HepG2 (cell line): ENCODE results near the gene TUBG1. TPM values are rescaled to one million over a fixed set of nuclear protein-coding genes. Genes with fewer than 3 reads are reported as not detected.

Source experiments
- ATAC-seq: fragments of 200-7000 bp; cut with Tn5 transposase; 3 replicates; pipeline ENCODE4 v1.9.1; 2020; ENCODE audit warnings: mild to moderate bottlenecking, moderate library complexity
- BruUV-seq: library from RNA; stranded (reverse); fragments of 400-500 nt; replicated peaks from 2 replicates; lab custom pipeline; 2021; lab: Mats Ljungman, UMichigan
- CTCF ChIA-PET: fragments of 300-600 bp; formaldehyde crosslinking; extraction: SDS; loops from one replicate; lab custom pipeline; 2021; ENCODE audit warnings: low total read pairs, inconsistent platforms, low intra/inter-chr PET ratio; lab: Yijun Ruan, JAX
- POLR2A ChIA-PET: fragments of 350-600 bp; sonication (Branson Sonifier 250); formaldehyde crosslinking; loops from one replicate; lab custom pipeline; 2020; ENCODE audit warnings: antibody characterized with exemption, inconsistent platforms; lab: Yijun Ruan, JAX
- DNase-seq: peaks from one replicate; pipeline ENCODE4 v3.0.0-alpha.2; 2015; ENCODE audit warnings: low spot score
- FAIRE-seq: peaks from 3 replicates; lab custom pipeline; 2011; peaks lifted over from hg19 to GRCh38; lab: Jason Lieb, UNC
- H2AFZ ChIP-seq: one replicate; pipeline ENCODE4 v1.6.1; 2011; ENCODE audit warnings: low read length, inconsistent platforms
- H3K27ac ChIP-seq: fragments of 300-600 bp; 3 replicates; pipeline ENCODE4 v1.8.0; 2011; ENCODE audit warnings: mixed run types, mild to moderate bottlenecking, mixed read lengths, low read length, inconsistent platforms; ENCODE audit not compliant: insufficient read depth; ENCODE audit errors: extremely low read length
- H3K27me3 ChIP-seq, 2 experiments: fragments of 200-600 bp in 1 of 2; 2 replicates in 1 of 2; 3 replicates in 1 of 2; pipeline versions ENCODE4 v1.6.0 to v1.8.0; 2011; ENCODE audit warnings: low read length in 2 of 2, mild to moderate bottlenecking in 2 of 2, moderate library complexity in 2 of 2, inconsistent platforms in 1 of 2; ENCODE audit not compliant: insufficient read depth in 2 of 2, control insufficient read depth in 1 of 2
- H3K36me3 ChIP-seq, 2 experiments: fragments of 200-600 bp in 1 of 2; replicated peaks in 1 of 2; 2 replicates in 1 of 2; 3 replicates in 1 of 2; pipeline versions ENCODE4 v1.5.1 to v1.8.0; 2011; ENCODE audit warnings: low read length in 2 of 2, inconsistent platforms in 1 of 2; ENCODE audit not compliant: insufficient read depth in 2 of 2, control insufficient read depth in 1 of 2
- H3K4me1 ChIP-seq: 2 replicates; pipeline ENCODE4 v1.5.1; 2012; ENCODE audit warnings: low read length, inconsistent platforms; ENCODE audit not compliant: insufficient read depth
- H3K4me2 ChIP-seq: 2 replicates; pipeline ENCODE4 v1.6.0; 2011; ENCODE audit warnings: low read depth, low read length, inconsistent platforms
- H3K4me3 ChIP-seq, 3 experiments: fragments of 200-600 bp in 1 of 3; sonication (generic), shearing (Covaris generic) in 1 of 3; replicated peaks in 1 of 3; 2 replicates each; pipeline ENCODE4 v1.5.1; 2011 to 2016; ENCODE audit warnings: low read length in 3 of 3, inconsistent platforms in 2 of 3, low read depth in 2 of 3, mild to moderate bottlenecking in 2 of 3, control low read depth in 1 of 3, mixed read lengths in 1 of 3; ENCODE audit not compliant: insufficient read depth in 1 of 3
- H3K79me2 ChIP-seq: one replicate; pipeline ENCODE4 v1.6.1; 2011; ENCODE audit warnings: low read length, inconsistent platforms; ENCODE audit not compliant: insufficient read depth
- H3K9ac ChIP-seq: 2 replicates; pipeline ENCODE4 v1.6.0; 2011; ENCODE audit warnings: mild to moderate bottlenecking, low read depth, low read length, inconsistent platforms; ENCODE audit not compliant: insufficient read depth
- H3K9me3 ChIP-seq: 2 replicates; pipeline ENCODE4 v1.5.1; 2012; ENCODE audit warnings: mild to moderate bottlenecking, low read length
- H4K20me1 ChIP-seq: 2 replicates; pipeline ENCODE4 v1.6.0; 2011; ENCODE audit warnings: inconsistent platforms, mild to moderate bottlenecking, low read length, moderate library complexity; ENCODE audit not compliant: insufficient read depth
- ARID4A ChIP-seq: sonication (generic); formaldehyde crosslinking; IDR thresholded peaks from 2 replicates; pipeline ENCODE4 v1.5.0; 2020; ENCODE audit warnings: mild to moderate bottlenecking, missing genetic modification reagents, borderline replicate concordance
- CBX5 ChIP-seq: sonication (generic); formaldehyde crosslinking; IDR thresholded peaks from 2 replicates; pipeline ENCODE4 v1.4.0; 2020; ENCODE audit warnings: missing genetic modification reagents, borderline replicate concordance
- CHD4 ChIP-seq: fragments of 200-600 bp; sonication (generic); IDR thresholded peaks from 2 replicates; pipeline ENCODE4 v1.7.0; 2017; ENCODE audit warnings: mild to moderate bottlenecking, low read length, borderline replicate concordance
- ETV6 ChIP-seq: sonication (generic); formaldehyde crosslinking; conservative IDR thresholded peaks from 2 replicates; pipeline ENCODE4 v1.4.0; 2020; ENCODE audit warnings: missing genetic modification reagents
- GABPB1 ChIP-seq: IDR thresholded peaks from 2 replicates; pipeline ENCODE4 v1.6.1; 2016; ENCODE audit warnings: mild to moderate bottlenecking, missing genetic modification reagents, moderate library complexity, missing compliant biosample characterization
- HMGA1 ChIP-seq: sonication (generic); formaldehyde crosslinking; conservative IDR thresholded peaks from 2 replicates; pipeline ENCODE4 v1.4.0; 2020; ENCODE audit warnings: missing genetic modification reagents
- NFE2L2 ChIP-seq: fragments of 150-350 bp; IDR thresholded peaks from 2 replicates; pipeline ENCODE4 v1.6.1; 2014; ENCODE audit warnings: low read length
- NRL ChIP-seq: sonication (generic); formaldehyde crosslinking; IDR thresholded peaks from 2 replicates; pipeline ENCODE4 v1.5.0; 2020; ENCODE audit warnings: missing genetic modification reagents, mild to moderate bottlenecking, moderate library complexity, borderline replicate concordance
- SNRNP70 ChIP-seq: fragments of 200-400 bp; formaldehyde crosslinking; IDR thresholded peaks from 2 replicates; pipeline ENCODE4 v1.6.1; 2017; ENCODE audit warnings: mild to moderate bottlenecking, low read depth, low read length, moderate library complexity
- SUZ12 ChIP-seq: fragments of 150-350 bp; IDR thresholded peaks from 2 replicates; pipeline ENCODE4 v1.6.1; 2014; ENCODE audit warnings: low read depth, low read length
- ZNF414 ChIP-seq: sonication (generic); formaldehyde crosslinking; IDR thresholded peaks from 2 replicates; pipeline ENCODE4 v1.5.0; 2020; ENCODE audit warnings: missing genetic modification reagents
- ZNF75D ChIP-seq: sonication (generic); formaldehyde crosslinking; IDR thresholded peaks from 2 replicates; pipeline ENCODE4 v1.8.1; 2023; ENCODE audit warnings: missing genetic modification reagents, mild to moderate bottlenecking, borderline replicate concordance
- WGBS: methylation state at CpG from one replicate; pipeline ENCODE4 v1.1.6; 2017; ENCODE audit warnings: low lambda C conversion rate; 5-methylcytosine and 5-hydroxymethylcytosine counted together
- in situ Hi-C: cut with HindIII; loops from 2 replicates; pipeline ENCODE4 v1.10.0; 2017; ENCODE audit warnings: low pct_unique_long_range_greater_than_20kb; ENCODE audit not compliant: extremely low pct_ligation_motif_present
- intact Hi-C: fragments of 100-400 bp; cut with micrococcal nuclease; formaldehyde crosslinking; loops from one replicate; pipeline ENCODE4 v1.10.0; 2022; ENCODE audit not compliant: unreplicated experiment
- polyA plus RNA-seq, 8 experiments: library from polyadenylated mRNA; depleted of rRNA in 3 of 8; stranded (reverse) in 7 of 8; unstranded in 1 of 8; fragments of >200 nt; fragmentation: Illumina TruSeq in 4 of 8; extraction: Trizol in 4 of 8; gene quantifications; 2 replicates each; pipeline versions ENCODE4 v1.2.1 to v1.2.3, GENCODE V29; 2011 to 2016; ENCODE audit warnings: low read depth in 4 of 8, missing spikeins in 1 of 8, mixed read lengths in 1 of 8; ENCODE audit not compliant: insufficient read depth in 1 of 8
- total RNA-seq, 5 experiments: library from RNA; depleted of rRNA; stranded (reverse); fragments of >200 nt; fragmentation: Illumina TruSeq; extraction: Trizol; gene quantifications; 2 replicates each; pipeline ENCODE4 v1.2.3, GENCODE V29; 2016; ENCODE audit warnings: low read depth in 1 of 5
- TF ChIP-seq, protein P1 (sequence below): sonication (generic); formaldehyde crosslinking; IDR thresholded peaks from 2 replicates; pipeline ENCODE4 v1.4.0; 2020; ENCODE audit warnings: missing genetic modification reagents
- TF ChIP-seq, protein P2 (sequence below): sonication (generic); formaldehyde crosslinking; IDR thresholded peaks from 2 replicates; pipeline ENCODE4 v1.4.0; 2020; ENCODE audit warnings: missing genetic modification reagents

The TUBG1 gene
- total and polyA plus RNA-seq, 2 of the 13 experiments (the other 11 are each of a cell fraction or from before 2014, with no cell fraction given), result 74.1 to 137 TPM

GRCh38 chr17:42608305-42609181, 940 bp upstream of the TUBG1 start:
- Histone ChIP-seq H3K9ac (peak overlapping the region; percentile 94), H3K9me3 (no peaks in the 10 kb centered on the region), H2AFZ (no peak overlapping the region), H3K4me2 (peak overlapping the region; percentile 91), H3K36me3 (peaks cover 16 to 20% of the 10 kb centered on the region in 2 experiments), H3K79me2 (peaks cover 59% of the 10 kb centered on the region), H3K27ac (peak overlapping the region; percentile 67), H4K20me1 (peaks cover 8% of the 10 kb centered on the region; the same call in 1 of the 2 replicates), H3K27me3 (no peaks in the 10 kb centered on the region; a peak in 1 of 5 replicates), H3K4me1 (peaks cover 60% of the 10 kb centered on the region), H3K4me3 (peak overlapping the region; percentile 74 to 94 (median 91))
- ChIA-PET POLR2A (interaction anchor here (0.8 to 4.0 kb wide), 43 partner anchors 8 to 525 kb away, joined by 3 to 60 read pairs (median 7); partner anchors contain the start of genes BECN1, CCR10, CNTD1 and CNTNAP1), CTCF (interaction anchor here (1.4 kb wide), 1 partner anchor 10 kb away, joined by 6 read pairs; no protein-coding TSS in a partner anchor)
- peak; percentile 71 for ATAC-seq
- no peak for DNase-seq
- TSS peak; percentile 61 for BruUV-seq
- in situ Hi-C loops (no loop called here), intact Hi-C loops (loop anchor here (2.0 kb wide), 1 partner anchor 70 kb away; no protein-coding TSS in a partner anchor)
- WGBS, result 2% methylated on average over 29 of the region's 30 CpGs
- FAIRE-seq, result no peak
- TF ChIP-seq GABPB1 (CRISPR knock-in tag), result no peak
- no peak for TF ChIP-seq NRL
- TF ChIP-seq, protein P1, sequence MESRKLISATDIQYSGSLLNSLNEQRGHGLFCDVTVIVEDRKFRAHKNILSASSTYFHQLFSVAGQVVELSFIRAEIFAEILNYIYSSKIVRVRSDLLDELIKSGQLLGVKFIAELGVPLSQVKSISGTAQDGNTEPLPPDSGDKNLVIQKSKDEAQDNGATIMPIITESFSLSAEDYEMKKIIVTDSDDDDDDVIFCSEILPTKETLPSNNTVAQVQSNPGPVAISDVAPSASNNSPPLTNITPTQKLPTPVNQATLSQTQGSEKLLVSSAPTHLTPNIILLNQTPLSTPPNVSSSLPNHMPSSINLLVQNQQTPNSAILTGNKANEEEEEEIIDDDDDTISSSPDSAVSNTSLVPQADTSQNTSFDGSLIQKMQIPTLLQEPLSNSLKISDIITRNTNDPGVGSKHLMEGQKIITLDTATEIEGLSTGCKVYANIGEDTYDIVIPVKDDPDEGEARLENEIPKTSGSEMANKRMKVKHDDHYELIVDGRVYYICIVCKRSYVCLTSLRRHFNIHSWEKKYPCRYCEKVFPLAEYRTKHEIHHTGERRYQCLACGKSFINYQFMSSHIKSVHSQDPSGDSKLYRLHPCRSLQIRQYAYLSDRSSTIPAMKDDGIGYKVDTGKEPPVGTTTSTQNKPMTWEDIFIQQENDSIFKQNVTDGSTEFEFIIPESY (CRISPR knock-in tag), result no peak
- TF ChIP-seq CBX5, result no peak
- no peak; the same call in 1 of the 2 replicates for TF ChIP-seq ARID4A (CRISPR knock-in tag)
- TF ChIP-seq SNRNP70, result no peak
- TF ChIP-seq NFE2L2, result no peak
- TF ChIP-seq ETV6, result no peak
- TF ChIP-seq ZNF75D (CRISPR knock-in tag), result no peak; the same call in 1 of the 2 replicates
- TF ChIP-seq ZNF414 (CRISPR knock-in tag), result 0 out of 2 replicates have a peak, but pooled peaks have one; percentile 24
- no peak for TF ChIP-seq CHD4
- TF ChIP-seq SUZ12, result no peak
- TF ChIP-seq HMGA1 (CRISPR knock-in tag), result no peak
- TF ChIP-seq, protein P2, sequence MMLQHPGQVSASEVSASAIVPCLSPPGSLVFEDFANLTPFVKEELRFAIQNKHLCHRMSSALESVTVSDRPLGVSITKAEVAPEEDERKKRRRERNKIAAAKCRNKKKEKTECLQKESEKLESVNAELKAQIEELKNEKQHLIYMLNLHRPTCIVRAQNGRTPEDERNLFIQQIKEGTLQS (CRISPR knock-in tag), result no peak
